H1 (cell line): Measurements from ENCODE around the gene REPS2. TPM values are rescaled to one million over a fixed set of nuclear protein-coding genes. Genes with fewer than 3 reads are reported as not detected.

ENCODE experiments used
- CTCF ChIA-PET: fragments of 300-600 bp; sonication (Branson Sonifier 250); formaldehyde crosslinking; loops from one replicate; lab custom pipeline; 2021; ENCODE audit not compliant: partially characterized antibody; lab: Charles Lee
- POLR2A ChIA-PET: fragments of 300-600 bp; sonication (Branson Sonifier 250); formaldehyde crosslinking; loops from one replicate; lab custom pipeline; 2021; ENCODE audit warnings: inconsistent platforms; ENCODE audit not compliant: partially characterized antibody; lab: Charles Lee
- DNase-seq, 2 experiments: peaks; one replicate each; pipeline versions ENCODE4 v3.0.0 to v3.0.0-alpha.2; 2010 to 2022; ENCODE audit warnings: low spot score in 2 of 2, low read depth in 1 of 2, mixed read lengths in 1 of 2
- FAIRE-seq: peaks from 2 replicates; lab custom pipeline; 2011; peaks lifted over from hg19 to GRCh38; lab: Jason Lieb, UNC
- H2AFZ ChIP-seq: 2 replicates; pipeline ENCODE4 v1.8.1; 2012; ENCODE audit warnings: low read length, inconsistent platforms
- H2AK5ac ChIP-seq: 2 replicates; pipeline ENCODE4 v1.6.1; 2013; ENCODE audit warnings: low read depth, low read length
- H2BK120ac ChIP-seq: replicated peaks from 2 replicates; pipeline ENCODE3; 2013; ENCODE audit warnings: low read depth, low read length, inconsistent platforms
- H2BK12ac ChIP-seq: 2 replicates; pipeline ENCODE4 v1.6.1; 2013; ENCODE audit warnings: low read depth, low read length
- H2BK15ac ChIP-seq: 2 replicates; pipeline ENCODE4 v1.6.1; 2013; ENCODE audit warnings: low read length
- H2BK20ac ChIP-seq: 2 replicates; pipeline ENCODE4 v1.6.1; 2013; ENCODE audit warnings: low read length
- H2BK5ac ChIP-seq: 2 replicates; pipeline ENCODE4 v1.6.1; 2013; ENCODE audit warnings: low read depth, low read length
- H3K14ac ChIP-seq: 2 replicates; pipeline ENCODE4 v1.6.1; 2013; ENCODE audit warnings: inconsistent platforms; ENCODE audit not compliant: insufficient read length
- H3K18ac ChIP-seq: 2 replicates; pipeline ENCODE4 v1.6.1; 2013; ENCODE audit warnings: low read length; ENCODE audit errors: extremely low read depth
- H3K23ac ChIP-seq: 2 replicates; pipeline ENCODE4 v1.6.1; 2013; ENCODE audit warnings: inconsistent platforms; ENCODE audit not compliant: insufficient read length
- H3K23me2 ChIP-seq: 2 replicates; pipeline ENCODE4 v1.6.1; 2013; ENCODE audit warnings: low read depth, low read length
- H3K27ac ChIP-seq: 2 replicates; pipeline ENCODE4 v1.6.1; 2011; ENCODE audit warnings: low read depth, low read length, inconsistent platforms
- H3K27me3 ChIP-seq, 4 experiments: replicated peaks in 1 of 4; 1 replicate in 1 of 4; 2 replicates in 3 of 4; pipeline versions ENCODE4 v1.6.1 to v1.8.1; 2011 to 2013; ENCODE audit warnings: low read length in 3 of 4, mild to moderate bottlenecking in 3 of 4, inconsistent platforms in 2 of 4, mixed read lengths in 2 of 4, moderate library complexity in 1 of 4; ENCODE audit not compliant: control insufficient read depth in 3 of 4, insufficient read depth in 3 of 4; ENCODE audit errors: extremely low read depth in 1 of 4
- H3K36me3 ChIP-seq, 4 experiments: 2 replicates each; pipeline versions ENCODE4 v1.6.1 to v1.8.1; 2011 to 2013; ENCODE audit warnings: mild to moderate bottlenecking in 4 of 4, low read length in 3 of 4, moderate library complexity in 2 of 4, control low read depth in 1 of 4, inconsistent platforms in 1 of 4; ENCODE audit not compliant: insufficient read depth in 4 of 4, control insufficient read depth in 2 of 4
- H3K4ac ChIP-seq: replicated peaks from 2 replicates; pipeline ENCODE3; 2013; ENCODE audit warnings: low read length, low read depth, mixed read lengths, inconsistent platforms; ENCODE audit not compliant: insufficient read length
- H3K4me1 ChIP-seq, 4 experiments: replicated peaks in 1 of 4; 1 replicate in 1 of 4; 2 replicates in 3 of 4; pipeline versions ENCODE4 v1.6.1 to v1.8.1; 2011 to 2013; ENCODE audit warnings: low read length in 3 of 4, inconsistent platforms in 2 of 4, mixed read lengths in 1 of 4; ENCODE audit not compliant: insufficient read depth in 4 of 4, control insufficient read depth in 3 of 4
- H3K4me2 ChIP-seq, 2 experiments: 2 replicates each; pipeline versions ENCODE4 v1.6.1 to v1.8.1; 2011 to 2013; ENCODE audit warnings: low read depth in 2 of 2, low read length in 2 of 2, control low read depth in 1 of 2, inconsistent platforms in 1 of 2, mild to moderate bottlenecking in 1 of 2; ENCODE audit not compliant: insufficient read depth in 1 of 2
- H3K4me3 ChIP-seq, 4 experiments: fragments of 200-600, 300-600 bp in 1 of 4; sonication (generic), shearing (Covaris generic), sonication (Bioruptor Twin) in 1 of 4; 2 replicates each; pipeline versions ENCODE4 v1.5.1 to v1.8.1; 2011 to 2016; ENCODE audit warnings: low read length in 4 of 4, low read depth in 3 of 4, control low read depth in 2 of 4, inconsistent platforms in 2 of 4, mild to moderate bottlenecking in 2 of 4, mixed read lengths in 1 of 4, moderate library complexity in 1 of 4; ENCODE audit not compliant: insufficient read depth in 2 of 4; ENCODE audit errors: extremely low read depth in 1 of 4
- H3K56ac ChIP-seq: replicated peaks from 2 replicates; pipeline ENCODE3; 2013; ENCODE audit warnings: low read depth, mild to moderate bottlenecking, mixed read lengths, low read length, inconsistent platforms; ENCODE audit not compliant: insufficient read length
- H3K79me1 ChIP-seq: 2 replicates; pipeline ENCODE4 v1.6.1; 2013; ENCODE audit warnings: low read depth, low read length, control low read depth
- H3K79me2 ChIP-seq, 2 experiments: 2 replicates each; pipeline versions ENCODE4 v1.6.1 to v1.8.1; 2012 to 2013; ENCODE audit warnings: low read length in 2 of 2, mild to moderate bottlenecking in 2 of 2, inconsistent platforms in 1 of 2; ENCODE audit not compliant: insufficient read depth in 2 of 2, control insufficient read depth in 1 of 2
- H3K9ac ChIP-seq, 4 experiments: replicated peaks in 1 of 4; 1 replicate in 1 of 4; 2 replicates in 3 of 4; pipeline versions ENCODE4 v1.6.1 to v1.8.1; 2011 to 2013; ENCODE audit warnings: low read depth in 3 of 4, low read length in 3 of 4, control low read depth in 2 of 4, mild to moderate bottlenecking in 2 of 4, moderate library complexity in 2 of 4, inconsistent platforms in 1 of 4; ENCODE audit errors: extremely low read depth in 1 of 4
- H3K9me3 ChIP-seq, 2 experiments: 2 replicates each; pipeline versions ENCODE4 v1.6.1 to v1.8.1; 2012 to 2013; ENCODE audit warnings: mild to moderate bottlenecking in 2 of 2, moderate library complexity in 2 of 2, control low read depth in 1 of 2, inconsistent platforms in 1 of 2, low read depth in 1 of 2, low read length in 1 of 2, mixed read lengths in 1 of 2; ENCODE audit not compliant: insufficient read depth in 2 of 2
- H4K20me1 ChIP-seq, 2 experiments: replicated peaks in 1 of 2; 2 replicates each; pipeline versions ENCODE3 to v1.8.1; 2011 to 2013; ENCODE audit warnings: inconsistent platforms in 2 of 2, low read length in 2 of 2, mild to moderate bottlenecking in 1 of 2; ENCODE audit not compliant: insufficient read depth in 2 of 2, control insufficient read depth in 1 of 2
- H4K5ac ChIP-seq: 2 replicates; pipeline ENCODE4 v1.6.1; 2013; ENCODE audit warnings: low read length, low read depth, mixed read lengths, inconsistent platforms; ENCODE audit not compliant: insufficient read length
- H4K8ac ChIP-seq: 2 replicates; pipeline ENCODE4 v1.8.0; 2013; ENCODE audit warnings: mild to moderate bottlenecking, moderate library complexity, low read length, inconsistent platforms; ENCODE audit not compliant: insufficient read depth; ENCODE audit errors: extremely low read depth
- H4K91ac ChIP-seq: replicated peaks from 2 replicates; pipeline ENCODE3; 2013; ENCODE audit warnings: low read length, mixed read lengths, inconsistent platforms; ENCODE audit not compliant: insufficient read length
- ASH2L ChIP-seq: fragments of 200-600, 300-600 bp; sonication (generic); IDR thresholded peaks from one replicate; pipeline ENCODE4 v1.7.1; 2017; ENCODE audit warnings: low read length
- BACH1 ChIP-seq: IDR thresholded peaks from 2 replicates; pipeline ENCODE4 v1.6.1; 2012; ENCODE audit warnings: low read length, improper control_type of control experiment
- FOSL1 ChIP-seq: IDR thresholded peaks from 2 replicates; pipeline ENCODE4 v1.6.1; 2011; ENCODE audit warnings: mild to moderate bottlenecking, low read depth, low read length, moderate library complexity; ENCODE audit not compliant: insufficient read depth
- GTF2F1 ChIP-seq: IDR thresholded peaks from 2 replicates; pipeline ENCODE4 v1.6.1; 2012; ENCODE audit warnings: low read depth, low read length, improper control_type of control experiment, borderline replicate concordance
- NANOG ChIP-seq: IDR thresholded peaks from 2 replicates; pipeline ENCODE4 v1.6.1; 2011; ENCODE audit warnings: low read length, low read depth, mild to moderate bottlenecking, inconsistent platforms; ENCODE audit not compliant: insufficient read depth, poor library complexity, severe bottlenecking
- POU5F1 ChIP-seq: IDR thresholded peaks from 2 replicates; pipeline ENCODE4 v1.6.1; 2011; ENCODE audit warnings: low read depth, mild to moderate bottlenecking, low read length, moderate library complexity
- RFX5 ChIP-seq: IDR thresholded peaks from 2 replicates; pipeline ENCODE4 v1.6.1; 2011; ENCODE audit warnings: low read depth, low read length, improper control_type of control experiment, borderline replicate concordance
- SAP30 ChIP-seq: fragments of 300-600 bp; sonication (generic); IDR thresholded peaks from 2 replicates; pipeline ENCODE4 v1.7.1; 2012; ENCODE audit warnings: low read length, moderate library complexity, mild to moderate bottlenecking, inconsistent platforms; ENCODE audit not compliant: insufficient read depth, insufficient replicate concordance
- SIN3A ChIP-seq, 2 experiments: IDR thresholded peaks in 1 of 2; conservative IDR thresholded peaks in 1 of 2; 2 replicates each; pipeline ENCODE4 v1.6.1; 2011 to 2012; ENCODE audit warnings: low read length in 2 of 2, improper control_type of control experiment in 1 of 2, low read depth in 1 of 2, mild to moderate bottlenecking in 1 of 2
- SIX5 ChIP-seq: IDR thresholded peaks from 2 replicates; pipeline ENCODE4 v1.6.1; 2011; ENCODE audit warnings: mild to moderate bottlenecking, low read depth, low read length
- SP4 ChIP-seq: IDR thresholded peaks from 2 replicates; pipeline ENCODE4 v1.6.1; 2012; ENCODE audit warnings: low read length, inconsistent platforms
- SRF ChIP-seq: IDR thresholded peaks from 2 replicates; pipeline ENCODE4 v1.6.1; 2011; ENCODE audit warnings: mild to moderate bottlenecking, low read depth, low read length, moderate library complexity
- TAF7 ChIP-seq: optimal IDR thresholded peaks from 2 replicates; pipeline ENCODE3; 2011; ENCODE audit warnings: low read depth, mild to moderate bottlenecking, inconsistent platforms, low read length, moderate library complexity, borderline replicate concordance
- TCF12 ChIP-seq: IDR thresholded peaks from 2 replicates; pipeline ENCODE4 v1.6.1; 2011; ENCODE audit warnings: low read depth, mild to moderate bottlenecking, low read length
- TEAD4 ChIP-seq: IDR thresholded peaks from 2 replicates; pipeline ENCODE4 v1.6.1; 2012; ENCODE audit warnings: low read depth, low read length, inconsistent platforms, mixed read lengths
- WGBS, 2 experiments: shearing (Covaris generic) in 1 of 2; methylation state at CpG; one replicate each; pipeline versions ENCODE4 v1.1.6 to v1.1.7; 2013 to 2015; ENCODE audit warnings: low lambda C conversion rate in 2 of 2, mixed read lengths in 2 of 2, inconsistent platforms in 1 of 2, low coverage in 1 of 2, missing lambda C conversion rate in 1 of 2; ENCODE audit not compliant: insufficient replicate concordance in 2 of 2, insufficient coverage in 1 of 2, insufficient read length in 1 of 2; ENCODE audit errors: extremely low coverage in 1 of 2, missing lambda C conversion rate in 1 of 2; 5-methylcytosine and 5-hydroxymethylcytosine counted together
- polyA plus RNA-seq, 7 experiments: library from polyadenylated mRNA; depleted of rRNA in 3 of 7; stranded (reverse) in 5 of 7; unstranded in 2 of 7; fragments of >200 nt in 5 of 7; fragments of 200-250 nt in 2 of 7; gene quantifications; 1 replicate in 5 of 7; 2 replicates in 1 of 7; 4 replicates in 1 of 7; pipeline versions ENCODE4 v1.2.1 to v1.2.3, GENCODE V29; 2011 to 2013; ENCODE audit warnings: missing spikeins in 2 of 7, mixed read lengths in 2 of 7
- total RNA-seq: library from RNA; stranded (reverse); fragmentation: NEBNext Ultra II Directional; extraction: Animal tissue kit (Norgen Biotek cat#: 25700); gene quantifications from 2 replicates; pipeline ENCODE4 v1.2.1, GENCODE V29; 2021

The REPS2 gene
- total and polyA plus RNA-seq, 2 of the 8 experiments (the other 6 are each of a cell fraction or from before 2014, with no cell fraction given): 0.79 to 4.3 TPM

- Histone ChIP-seq H3K79me1 (no peaks in the 10 kb centered on the region), H4K5ac (no peak overlapping the region), H2BK12ac (no peak overlapping the region), H2BK15ac (no peak overlapping the region), H3K9ac (no peak overlapping the region), H3K79me2 (no peaks in the 10 kb centered on the region), H3K23me2 (no peaks in the 10 kb centered on the region), H3K4ac (no peak overlapping the region), H2AK5ac (no peak overlapping the region), H2BK120ac (no peak overlapping the region), H2BK5ac (no peak overlapping the region), H3K14ac (no peak overlapping the region), H2AFZ (no peak overlapping the region), H4K91ac (no peak overlapping the region), H2BK20ac (no peak overlapping the region), H3K36me3 (no peaks in the 10 kb centered on the region), H3K27me3 (no peaks in the 10 kb centered on the region), H3K4me1 (no peaks in the 10 kb centered on the region), H3K56ac (no peak overlapping the region), H3K4me2 (no peak overlapping the region), H3K23ac (no peak overlapping the region), H4K20me1 (no peaks in the 10 kb centered on the region), H4K8ac (no peak overlapping the region), H3K9me3 (no peaks in the 10 kb centered on the region), H3K4me3 (no peak overlapping the region), H3K27ac (no peak overlapping the region), H3K18ac (no peak overlapping the region)
- 89% methylated on average over 1 of the region's 1 CpG; no CpG with 5 or more reads in 1 of the 2 experiments for WGBS, 2 experiments
- POLR2A ChIA-PET: no interaction called here
- FAIRE-seq (no peak), DNase-seq (no peak)
- CTCF ChIA-PET: interaction anchor here (0.8 kb wide), 1 partner anchor 10 kb away, joined by 3 read pairs; no protein-coding TSS in a partner anchor
- TF ChIP-seq SAP30: no peak
- no peak for TF ChIP-seq TAF7
- no peak for TF ChIP-seq RFX5
- TF ChIP-seq ASH2L: no peak
- TF ChIP-seq TEAD4: no peak
- TF ChIP-seq SIX5: no peak
- no peak for TF ChIP-seq POU5F1
- TF ChIP-seq SRF: no peak
- no peak for TF ChIP-seq BACH1
- no peak for TF ChIP-seq FOSL1
- TF ChIP-seq TCF12: no peak
- no peak for TF ChIP-seq GTF2F1
- no peak for TF ChIP-seq SIN3A (conservative IDR thresholded peaks at IDR 0.05 in 1 of 2, IDR thresholded peaks at IDR 0.05 in 1 of 2; ENCODE audit: low read depth in 1 of 2, low read length in 2 of 2)
- TF ChIP-seq SP4: no peak
- no peak for TF ChIP-seq NANOG
Measured at GRCh38 chrX:16983051-16983450, 36.6 kb downstream of the REPS2 start.
